HG03196 (cell line): Measurements from ENCODE around the gene COX7A1.

Experiments
- ATAC-seq: cut with Tn5 transposase; IDR thresholded peaks from one replicate; pipeline ENCODE4 v1.9.1; 2021; ENCODE audit not compliant: unreplicated experiment

Gene COX7A1

GRCh38 chr19:36113425-36113824 is 38.8 kb downstream of the COX7A1 start:
- no peak for ATAC-seq

GRCh38 chr19:36112678-36113077 is 39.6 kb downstream of the COX7A1 start:
- no peak for ATAC-seq

DNA sequence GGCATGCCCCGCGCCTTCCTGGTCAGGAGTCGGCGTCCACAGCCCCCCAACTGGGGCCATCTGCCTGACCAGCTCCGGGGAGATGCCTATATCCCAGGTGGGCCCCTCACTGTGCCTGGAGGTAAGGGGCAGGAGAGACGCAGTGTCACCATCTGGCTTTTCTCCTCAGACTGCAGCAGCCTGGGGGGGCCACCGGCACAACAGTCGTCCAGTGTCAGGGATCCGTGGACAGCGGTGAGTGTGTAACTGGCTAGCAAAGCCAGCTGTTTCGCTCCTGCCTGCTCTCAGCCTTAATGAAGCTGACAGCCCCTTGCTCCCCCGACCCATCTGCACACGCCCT is 41.1 kb downstream of the COX7A1 start:
- ATAC-seq, result no peak

DNA sequence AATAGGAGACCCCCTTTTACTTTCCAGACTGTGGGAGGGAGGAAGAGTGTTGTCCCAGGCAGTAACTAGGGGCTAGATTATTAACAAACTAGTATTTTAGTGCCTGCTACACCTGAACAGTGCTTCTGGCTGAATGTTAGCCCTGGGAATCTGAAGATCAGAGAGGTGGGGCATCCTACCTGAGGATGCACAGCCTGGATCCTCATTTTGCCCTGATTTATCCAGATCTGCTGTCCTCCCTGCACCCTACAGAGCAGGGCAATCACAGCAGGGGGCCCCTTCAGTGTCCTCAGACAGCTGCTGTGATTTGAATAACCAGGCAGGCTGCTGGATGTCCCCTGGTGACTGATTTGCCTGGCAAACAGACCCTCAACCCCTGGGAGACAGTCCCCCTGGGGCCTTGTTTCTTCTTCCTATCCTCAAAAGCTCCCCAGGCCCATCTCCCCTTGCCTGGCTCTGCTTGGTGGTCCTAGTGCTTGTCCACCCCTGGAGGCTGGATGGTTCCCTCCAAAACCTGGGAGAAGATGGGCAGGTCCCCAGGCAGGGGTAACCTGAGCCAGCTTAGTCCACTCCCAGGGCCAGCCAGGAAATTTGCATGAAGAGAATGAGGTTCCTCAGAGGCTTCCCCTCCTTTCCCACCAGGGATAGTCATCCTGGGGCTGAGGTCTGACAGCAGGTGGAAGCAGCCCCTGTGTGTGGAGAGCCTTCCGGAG is 41.6 kb downstream of the COX7A1 start, which contains the start of gene OVOL3:
TSS of gene OVOL3 (plus strand) at position 657 of the 713 bp plus-strand sequence. CDS start 60 bp downstream, outside the sequence.
- no peak for ATAC-seq

- ATAC-seq, result no peak
These were observed 43.6 kb downstream of the COX7A1 start for GRCh38 chr19:36108684-36109083.

DNA sequence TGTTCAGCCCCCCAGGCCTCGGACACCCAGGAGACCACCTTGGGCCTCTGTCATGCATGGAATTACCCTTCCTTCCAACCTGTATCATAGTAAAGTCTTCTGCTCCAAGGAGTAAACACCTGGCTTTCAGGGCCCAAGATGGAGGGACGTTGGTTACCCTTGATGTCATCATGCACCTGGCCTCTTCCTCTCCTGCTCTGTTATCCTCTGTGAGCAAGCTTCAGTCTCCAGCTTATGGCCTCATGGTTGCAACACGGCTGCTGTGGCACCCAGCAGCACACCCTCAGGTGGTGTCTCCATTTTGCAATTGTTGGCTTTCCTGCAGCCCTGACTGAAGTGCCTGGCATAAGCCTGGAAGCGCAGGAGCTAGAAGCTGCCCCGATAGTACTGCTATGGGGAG is 45.3 kb downstream of the COX7A1 start:
- ATAC-seq, result no peak

DNA sequence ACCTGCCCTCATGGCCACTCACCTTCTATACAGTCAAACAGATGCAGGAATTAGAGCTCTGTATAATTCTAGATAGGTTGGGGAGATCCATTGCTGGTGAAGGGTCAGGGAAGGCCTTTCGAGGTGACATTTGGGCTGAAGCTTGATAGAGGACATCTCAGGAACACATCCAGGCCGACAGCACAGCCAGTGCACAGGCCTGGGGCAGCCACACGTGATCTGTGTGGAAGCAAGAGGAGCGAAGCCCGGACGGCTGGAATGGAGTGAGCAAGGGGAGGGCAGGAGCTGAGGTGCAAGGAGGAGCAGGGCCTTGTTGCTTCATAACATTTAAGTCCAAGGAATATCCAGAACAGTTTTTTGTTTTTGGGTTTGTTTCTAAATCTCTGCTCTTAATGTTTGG is 45.8 kb downstream of the COX7A1 start:
- no peak for ATAC-seq

- ATAC-seq, result no peak
These were observed 48.2 kb downstream of the COX7A1 start for GRCh38 chr19:36103842-36104552.

GRCh38 chr19:36103040-36103626 is 49.1 kb downstream of the COX7A1 start:
- ATAC-seq, result no peak

- ATAC-seq, result no peak
These were observed 50.5 kb downstream of the COX7A1 start for GRCh38 chr19:36101550-36102327.
